HL-60 (cell line): ENCODE results near the gene KRT38.
"Not testable (repeated sequence)": the region's sequence is repeated elsewhere in the genome, so short reads cannot be mapped to it uniquely, and the experiment has no call there.

Experiments
- DNase-seq, 2 experiments: peaks; one replicate each; pipeline ENCODE4 v3.0.0-alpha.2; 2010 to 2020; ENCODE audit warnings: low read depth in 1 of 2, low spot score in 1 of 2
- H3K27ac ChIP-seq: fragments of 250-450 bp; sonication (Bioruptor Pico); replicated peaks from 2 replicates; pipeline ENCODE4 v1.5.1; 2020; ENCODE audit warnings: mild to moderate bottlenecking, moderate library complexity
- H3K27me3 ChIP-seq: fragments of 250-450 bp; sonication (Bioruptor Pico); 2 replicates; pipeline ENCODE4 v1.5.1; 2021; ENCODE audit warnings: mild to moderate bottlenecking, moderate library complexity; ENCODE audit not compliant: insufficient read depth, poor library complexity, severe bottlenecking
- H3K4me3 ChIP-seq: replicated peaks from 2 replicates; pipeline ENCODE4 v1.5.1; 2011; ENCODE audit warnings: mild to moderate bottlenecking, control low read depth, low read length; ENCODE audit not compliant: insufficient read depth
- CTCF ChIP-seq: IDR thresholded peaks from one replicate; pipeline ENCODE4 v1.5.1; 2011; ENCODE audit warnings: low read length, control low read depth, inconsistent platforms; ENCODE audit not compliant: insufficient read depth
- GABPA ChIP-seq: IDR thresholded peaks from 2 replicates; pipeline ENCODE4 v1.6.1; 2012; ENCODE audit warnings: low read depth
- POLR2AphosphoS5 ChIP-seq: IDR thresholded peaks from 2 replicates; pipeline ENCODE4 v1.6.1; 2012; ENCODE audit warnings: low read depth
- REST ChIP-seq: IDR thresholded peaks from 2 replicates; pipeline ENCODE4 v1.6.1; 2012; ENCODE audit warnings: low read depth; ENCODE audit not compliant: insufficient replicate concordance
- SPI1 ChIP-seq: IDR thresholded peaks from 2 replicates; pipeline ENCODE4 v1.6.1; 2012; ENCODE audit warnings: low read depth, mild to moderate bottlenecking, borderline replicate concordance

The KRT38 gene

DNA sequence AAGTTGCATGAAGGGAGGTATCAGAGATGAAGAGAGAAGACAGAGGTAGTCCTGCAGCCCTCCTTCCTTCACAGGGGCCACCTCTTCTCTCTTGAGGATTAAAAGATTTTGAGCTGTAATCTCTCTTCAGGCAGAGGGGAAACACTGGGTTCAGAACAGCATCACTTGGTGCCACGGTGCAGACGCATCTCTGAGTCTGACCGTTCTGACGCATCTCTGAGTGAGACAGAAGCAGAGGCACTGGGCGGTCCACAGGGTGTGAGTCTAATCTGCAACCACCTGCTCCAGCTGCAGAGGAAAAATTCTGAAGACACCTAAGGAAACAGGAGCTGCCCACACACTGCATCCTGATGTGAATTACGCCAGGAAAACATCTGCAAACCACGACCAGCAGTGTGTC, 11.1 kb downstream of the KRT38 start:
- DNase-seq: no peak
- Histone ChIP-seq H3K4me3 (no peak overlapping the region), H3K27ac (no peak overlapping the region), H3K27me3 (peaks cover 2% of the 10 kb centered on the region)
- TF ChIP-seq REST (no peak), POLR2AphosphoS5 (no peak), SPI1 (no peak), CTCF (no peak), GABPA (no peak)

GRCh38 chr17:41428591-41429291, 12.0 kb downstream of the KRT38 start:
- no peak for TF ChIP-seq POLR2AphosphoS5
- no peak for TF ChIP-seq CTCF
- TF ChIP-seq SPI1: no peak
- no peak for TF ChIP-seq GABPA
- TF ChIP-seq REST: no peak
- no peak overlapping the region for H3K27ac ChIP-seq
- DNase-seq: no peak
- H3K27me3 ChIP-seq: peaks cover 2% of the 10 kb centered on the region
- no peak overlapping the region for H3K4me3 ChIP-seq

- no peaks in the 10 kb centered on the region for H3K27me3 ChIP-seq
- no peak within 1 kb of the TSS for H3K27ac ChIP-seq
- no peak within 1 kb of the TSS for H3K4me3 ChIP-seq
- no peak for TF ChIP-seq CTCF
- no peak for TF ChIP-seq GABPA
- TF ChIP-seq SPI1: no peak
- no peak for TF ChIP-seq REST
- no peak for TF ChIP-seq POLR2AphosphoS5
- DNase-seq: no peak
These were observed 16.6 kb downstream of the KRT38 start, which contains the start of gene KRT37 for GRCh38 chr17:41424111-41424635. KRT37 (minus strand) TSS chr17:41424585; CDS start chr17:41424523, 62 bp downstream.

GRCh38 chr17:41422586-41422985, 18.2 kb downstream of the KRT38 start:
- DNase-seq, H3K27me3 ChIP-seq, H3K4me3 ChIP-seq, H3K27ac ChIP-seq: not testable (repeated sequence)
